AG09319 (cell line): ENCODE results near the gene DNAH8.

ENCODE experiments used
- DNase-seq: peaks from one replicate; pipeline ENCODE4 v3.0.0-alpha.2; 2010; ENCODE audit warnings: low read depth; ENCODE audit errors: extremely low read depth
- CTCF ChIP-seq: IDR thresholded peaks from 2 replicates; pipeline ENCODE4 v1.5.1; 2011; ENCODE audit warnings: low read depth, mild to moderate bottlenecking, inconsistent platforms, low read length, moderate library complexity

Gene DNAH8

DNA sequence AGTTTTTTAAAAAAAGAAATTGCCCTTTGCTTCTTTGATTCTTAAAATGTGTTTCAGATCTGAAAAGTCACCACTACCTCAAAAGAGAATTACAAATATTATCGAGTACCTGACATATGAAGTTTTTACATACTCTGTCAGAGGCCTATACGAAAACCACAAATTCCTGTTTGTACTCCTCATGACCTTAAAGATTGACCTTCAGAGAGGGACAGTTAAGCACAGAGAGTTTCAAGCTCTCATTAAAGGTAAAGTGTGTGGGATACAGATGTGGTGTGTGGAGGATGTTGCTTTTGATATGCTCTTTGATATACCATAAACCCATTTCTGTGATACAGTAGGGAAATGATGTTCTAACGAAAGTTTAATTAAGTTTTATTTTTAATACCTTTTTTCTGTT lies 223.6 kb downstream of the DNAH8 start:
- no peak for DNase-seq
- no peak for TF ChIP-seq CTCF

GRCh38 chr6:38942442-38942841 lies 227.3 kb downstream of the DNAH8 start:
- no peak for TF ChIP-seq CTCF
- DNase-seq = no peak

DNA sequence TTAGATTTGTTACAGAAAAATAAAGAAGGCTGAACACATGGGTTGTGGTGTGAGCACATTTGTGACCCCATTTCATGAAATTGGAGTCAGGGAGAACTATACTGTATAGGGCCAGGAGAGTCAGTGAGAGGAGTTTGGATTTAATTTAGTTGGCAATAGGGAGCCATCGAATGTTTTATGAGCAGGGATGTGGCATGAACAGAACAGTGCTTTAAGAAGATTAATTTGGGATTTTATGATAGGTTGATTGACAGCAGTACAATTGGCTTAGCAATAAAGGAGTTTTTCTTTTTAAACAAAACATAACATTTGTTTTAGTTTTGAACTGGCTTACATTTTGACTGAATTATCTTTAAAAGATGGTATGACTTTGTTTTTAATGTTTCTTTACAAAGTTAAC lies 227.9 kb downstream of the DNAH8 start:
- DNase-seq = no peak
- TF ChIP-seq CTCF = no peak

DNA sequence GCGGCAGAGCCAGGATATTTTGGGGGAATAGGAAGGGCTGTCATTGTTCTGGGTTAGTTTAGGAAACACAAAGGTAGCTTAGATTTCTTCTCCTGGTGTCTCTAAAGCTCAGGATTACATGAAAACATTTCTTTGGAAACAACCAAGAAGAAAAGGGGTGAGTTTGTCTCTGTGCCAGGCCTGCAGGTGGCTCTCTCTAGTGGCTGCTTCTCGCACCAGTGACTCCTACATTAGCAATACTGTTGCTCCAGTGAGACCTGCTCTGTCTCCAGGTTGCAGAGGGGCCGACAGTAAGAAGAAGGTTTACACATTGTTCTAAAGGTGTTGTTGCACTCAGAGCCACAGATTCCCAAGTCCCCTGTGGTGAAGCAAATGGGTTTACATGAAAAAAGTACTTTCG lies 228.9 kb downstream of the DNAH8 start:
- DNase-seq = no peak
- no peak for TF ChIP-seq CTCF

DNA sequence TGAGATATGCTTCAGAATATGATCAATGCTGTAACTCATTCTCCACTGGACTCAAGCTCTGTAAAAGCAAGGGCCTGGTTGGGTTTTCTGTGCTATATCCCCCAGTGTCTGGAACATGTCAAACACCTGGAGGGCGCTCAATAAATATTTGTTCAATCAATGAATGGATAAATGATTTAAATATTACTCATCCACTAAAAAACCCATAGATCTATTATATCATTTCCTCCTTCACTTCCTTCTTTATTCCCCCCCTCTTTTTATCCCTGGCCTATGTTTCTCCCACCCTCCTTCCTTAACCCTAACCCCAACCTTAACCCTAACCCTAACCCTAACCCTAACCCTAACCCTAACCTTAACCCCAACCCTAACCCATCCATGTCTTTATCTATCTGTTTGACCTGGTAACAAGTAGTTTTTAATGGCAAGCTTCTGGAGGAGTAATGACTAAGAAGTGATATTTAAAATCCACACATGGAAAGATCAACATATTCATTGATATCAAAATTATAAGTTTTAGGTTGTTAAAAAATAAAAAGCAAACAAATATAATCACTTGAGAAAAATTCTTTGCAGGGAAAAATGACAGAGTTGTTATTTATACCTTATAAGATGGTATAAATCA lies 229.7 kb downstream of the DNAH8 start:
- DNase-seq = no peak
- TF ChIP-seq CTCF = no peak

DNA sequence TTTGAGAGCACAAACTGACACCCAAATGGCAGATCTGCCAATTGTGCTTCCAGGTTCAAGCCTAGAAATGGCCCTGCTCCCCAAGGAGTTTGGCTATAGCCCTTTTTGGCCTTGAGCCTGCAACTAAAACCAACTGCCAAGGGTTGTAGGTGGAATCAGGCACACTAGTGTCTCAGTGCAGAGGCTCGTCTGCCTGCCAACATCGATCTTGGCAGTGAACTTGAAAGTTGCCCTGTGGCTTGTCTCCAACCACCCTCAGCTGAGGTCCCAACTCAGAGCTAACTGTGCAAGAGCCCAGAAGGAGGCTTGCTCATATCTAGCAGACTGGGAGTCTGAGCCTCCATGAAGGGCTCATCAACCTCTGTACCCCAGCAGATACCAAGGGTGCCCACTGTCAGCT lies 240.8 kb downstream of the DNAH8 start:
- no peak for TF ChIP-seq CTCF
- no peak for DNase-seq

DNA sequence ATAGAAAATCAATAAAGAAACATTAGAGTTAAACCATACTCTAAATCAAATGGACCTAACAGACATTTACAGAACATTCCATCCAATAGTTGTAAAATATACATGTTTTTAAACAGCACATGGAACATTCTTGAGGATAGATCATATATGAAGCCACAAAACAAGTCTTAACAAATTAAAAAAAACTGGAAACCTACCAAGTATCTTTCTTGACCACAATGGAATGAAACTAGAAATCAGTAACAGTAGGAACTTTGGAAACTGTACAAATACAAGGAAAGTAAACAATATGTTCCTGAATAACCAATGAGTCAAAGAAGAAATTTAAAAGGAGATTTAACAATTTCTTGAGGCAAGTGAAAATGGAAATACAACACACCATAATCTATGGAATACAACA lies 242.3 kb downstream of the DNAH8 start:
- TF ChIP-seq CTCF = no peak
- no peak for DNase-seq
